B cell (primary cell): ENCODE measurements around the gene ASCL2. TPM values are rescaled to one million over a fixed set of nuclear protein-coding genes. Genes with fewer than 3 reads are reported as not detected.

Source experiments
- ATAC-seq: fragments of 200-7000 bp; cut with Tn5 transposase; one replicate; pipeline ENCODE4 v1.10.0; 2021; ENCODE audit warnings: low read depth, mild to moderate bottlenecking, moderate number of reproducible peaks, moderate library complexity
- CTCF ChIA-PET: fragments of 350-600 bp; sonication (Branson Sonifier 250); formaldehyde crosslinking; loops from one replicate; lab custom pipeline; 2021; ENCODE audit warnings: antibody characterized with exemption, inconsistent platforms; lab: Charles Lee
- POLR2A ChIA-PET: fragments of 350-600 bp; sonication (Branson Sonifier 250); formaldehyde crosslinking; loops from one replicate; lab custom pipeline; 2021; ENCODE audit warnings: antibody characterized with exemption; lab: Charles Lee
- DNase-seq: peaks from one replicate; pipeline ENCODE4 v3.0.0; 2013
- H2AFZ ChIP-seq: 2 replicates; pipeline ENCODE4 v1.6.1; 2012; ENCODE audit warnings: mild to moderate bottlenecking, low read depth, low read length; ENCODE audit not compliant: insufficient read depth, poor library complexity, severe bottlenecking
- H3K27ac ChIP-seq, 2 donors: 1 replicate in 1 of 2; 2 replicates in 1 of 2; pipeline ENCODE4 v1.5.1; 2012 to 2013; ENCODE audit warnings: low read length in 2 of 2, mild to moderate bottlenecking in 2 of 2, moderate library complexity in 1 of 2
- H3K27me3 ChIP-seq, 4 experiments: fragments of 200-600 bp in 1 of 4; sonication (generic) in 1 of 4; replicated peaks in 1 of 4; 1 replicate in 2 of 4; 2 replicates in 2 of 4; pipeline versions ENCODE4 v1.6.1 to v1.7.0; 2013 to 2016; ENCODE audit warnings: low read length in 3 of 4, mild to moderate bottlenecking in 2 of 4, mixed read lengths in 1 of 4, moderate library complexity in 1 of 4; ENCODE audit not compliant: insufficient read depth in 4 of 4, control insufficient read depth in 3 of 4; ENCODE audit errors: control extremely low read depth in 1 of 4
- H3K36me3 ChIP-seq, 2 experiments: replicated peaks in 1 of 2; 1 replicate in 1 of 2; 2 replicates in 1 of 2; pipeline versions ENCODE4 v1.6.1 to v1.7.1; 2013; ENCODE audit warnings: low read length in 1 of 2; ENCODE audit not compliant: insufficient read depth in 2 of 2, control insufficient read depth in 1 of 2; ENCODE audit errors: control extremely low read depth in 1 of 2, extremely low read depth in 1 of 2
- H3K4me1 ChIP-seq, 2 donors: fragments of 200-600 bp in 1 of 2; sonication (generic) in 1 of 2; 1 replicate in 1 of 2; 2 replicates in 1 of 2; pipeline versions ENCODE4 v1.5.1 to v1.6.1; 2013 to 2017; ENCODE audit warnings: low read length in 2 of 2; ENCODE audit not compliant: control insufficient read depth in 2 of 2, insufficient read depth in 2 of 2
- H3K4me2 ChIP-seq: replicated peaks from 2 replicates; pipeline ENCODE3; 2012; ENCODE audit warnings: mild to moderate bottlenecking, low read depth, low read length; ENCODE audit not compliant: poor library complexity, severe bottlenecking
- H3K4me3 ChIP-seq, 5 experiments: fragments of 200-600 bp in 1 of 5; sonication (generic) in 1 of 5; 1 replicate in 3 of 5; 2 replicates in 2 of 5; pipeline versions ENCODE4 v1.5.1 to v1.7.0; 2011 to 2016; ENCODE audit warnings: low read length in 4 of 5, mild to moderate bottlenecking in 4 of 5, low read depth in 2 of 5, control low read depth in 1 of 5, moderate library complexity in 1 of 5; ENCODE audit not compliant: insufficient read depth in 1 of 5; ENCODE audit errors: control extremely low read depth in 1 of 5, extremely low read depth in 1 of 5
- H3K79me2 ChIP-seq: fragments of 200-600 bp; sonication (generic); one replicate; pipeline ENCODE4 v1.6.0; 2016; ENCODE audit warnings: low read length; ENCODE audit not compliant: control insufficient read depth, insufficient read depth
- H3K9ac ChIP-seq: fragments of 200-600 bp; sonication (generic); 2 replicates; pipeline ENCODE4 v1.6.1; 2017; ENCODE audit warnings: mild to moderate bottlenecking, low read length, moderate library complexity
- H3K9me3 ChIP-seq, 3 donors: one replicate each; pipeline versions ENCODE4 v1.6.1 to v1.7.1; 2013; ENCODE audit warnings: low read length in 2 of 3; ENCODE audit not compliant: control insufficient read depth in 2 of 3, insufficient read depth in 1 of 3; ENCODE audit errors: control extremely low read depth in 1 of 3
- H4K20me1 ChIP-seq: 2 replicates; pipeline ENCODE4 v1.6.0; 2012; ENCODE audit warnings: mild to moderate bottlenecking, low read length; ENCODE audit not compliant: insufficient read depth, control insufficient read depth, poor library complexity, severe bottlenecking
- H3K27ac Mint-ChIP-seq: one replicate; pipeline ENCODE4 v1.8.0; 2021; ENCODE audit warnings: mixed read lengths
- H3K27me3 Mint-ChIP-seq: one replicate; pipeline ENCODE4 v1.8.0; 2021; ENCODE audit warnings: mixed read lengths
- H3K4me1 Mint-ChIP-seq: one replicate; pipeline ENCODE4 v1.8.0; 2021; ENCODE audit warnings: mixed read lengths
- H3K4me3 Mint-ChIP-seq: one replicate; pipeline ENCODE4 v1.8.0; 2021; ENCODE audit warnings: mixed read lengths
- H3K9me3 Mint-ChIP-seq: one replicate; pipeline ENCODE4 v1.8.0; 2022; ENCODE audit warnings: mixed read lengths; ENCODE audit not compliant: insufficient read depth
- CTCF ChIP-seq: fragments of 200-600 bp; IDR thresholded peaks from one replicate; pipeline ENCODE4 v1.8.0; 2022; ENCODE audit warnings: antibody characterized with exemption, mild to moderate bottlenecking
- EZH2 ChIP-seq: IDR thresholded peaks from 2 replicates; pipeline ENCODE4 v1.6.1; 2012; ENCODE audit warnings: borderline replicate concordance, low read depth, mild to moderate bottlenecking, moderate library complexity, low read length; ENCODE audit not compliant: insufficient read depth, poor library complexity, severe bottlenecking
- WGBS: methylation state at CpG from one replicate; pipeline ENCODE4 v1.1.5; 2013; ENCODE audit warnings: missing lambda C conversion rate; ENCODE audit not compliant: insufficient coverage; 5-methylcytosine and 5-hydroxymethylcytosine counted together
- intact Hi-C: fragments of 100-400 bp; cut with micrococcal nuclease; formaldehyde crosslinking; loops from one replicate; pipeline ENCODE4 v1.10.0; 2022
- polyA plus RNA-seq: library from polyadenylated mRNA; depleted of rRNA; stranded (reverse); fragments of >200 nt; gene quantifications from 2 replicates; pipeline ENCODE4 v1.2.3, GENCODE V29; 2012
- total RNA-seq, 2 donors: library from RNA; stranded (reverse); fragments of 120-200 nt in 1 of 2; gene quantifications; 1 replicate in 1 of 2; 2 replicates in 1 of 2; pipeline versions ENCODE4 v1.2.3 to v1.2.4, GENCODE V29; 2013 to 2022

Gene ASCL2
- total and polyA plus RNA-seq, 2 donors (not counting 1 experiment from before 2014, with no cell fraction given), result 2.1 to 2.2 TPM

- H3K27me3 Mint-ChIP-seq, result peaks cover 19% of the 10 kb centered on the region
These were observed 29.6 kb downstream of the ASCL2 start for GRCh38 chr11:2240834-2241233.

More at GRCh38 chr11:2240834-2241233, 29.6 kb downstream of the ASCL2 start:
- ChIA-PET CTCF (no interaction called here), POLR2A (no interaction called here)
- no peaks in the 10 kb centered on the region for H4K20me1 ChIP-seq
- no peak overlapping the region for H3K27ac ChIP-seq
- no peak overlapping the region for H3K4me3 ChIP-seq
- Mint-ChIP-seq H3K9me3 (peaks cover 6% of the 10 kb centered on the region), H3K27ac (no peak overlapping the region), H3K4me3 (no peak overlapping the region), H3K4me1 (no peaks in the 10 kb centered on the region)
- peaks cover 6 to 13% (median 8%) of the 10 kb centered on the region in 3 donors for H3K9me3 ChIP-seq
- DNase-seq (no peak), ATAC-seq (no peak)
- no peaks in the 10 kb centered on the region for H3K27me3 ChIP-seq
- WGBS, result 80% methylated on average over 1 of the region's 3 CpGs
- no peak overlapping the region for H3K4me2 ChIP-seq
- no peak for TF ChIP-seq CTCF
- no peak for TF ChIP-seq EZH2
- no peak overlapping the region for H2AFZ ChIP-seq
- H3K4me1 ChIP-seq, result no peaks in the 10 kb centered on the region
- H3K36me3 ChIP-seq, result no peaks in the 10 kb centered on the region
- H3K9ac ChIP-seq, result no peak overlapping the region
- intact Hi-C loops, result no loop called here
- no peaks in the 10 kb centered on the region for H3K79me2 ChIP-seq
